SK-N-SH treated with all-trans-retinoic acid at 6 μM for 48 hours (cell line): ENCODE results near the gene UBXN11.
"Not testable (repeated sequence)": the region's sequence is repeated elsewhere in the genome, so short reads cannot be mapped to it uniquely, and the experiment has no call there.

Source experiments
- ATAC-seq: fragments of 200-7000 bp; cut with Tn5 transposase; 3 replicates; pipeline ENCODE4 v1.9.1; 2020; ENCODE audit warnings: mild to moderate bottlenecking, moderate library complexity
- CREB5 ChIP-seq: fragments of 250-450 bp; sonication (Bioruptor Pico); IDR thresholded peaks from 2 replicates; pipeline ENCODE4 v1.5.1; 2020; ENCODE audit warnings: low read depth, mild to moderate bottlenecking, moderate library complexity
- CSRNP3 ChIP-seq: fragments of 250-450 bp; sonication (Bioruptor Pico); IDR thresholded peaks from 2 replicates; pipeline ENCODE4 v1.5.1; 2021; ENCODE audit warnings: mild to moderate bottlenecking, moderate library complexity
- ISL1 ChIP-seq: fragments of 250-450 bp; sonication (Bioruptor Pico); IDR thresholded peaks from 2 replicates; pipeline ENCODE4 v2.1.2; 2022; ENCODE audit warnings: mild to moderate bottlenecking, moderate library complexity
- OSR1 ChIP-seq: fragments of 250-450 bp; sonication (Bioruptor Pico); IDR thresholded peaks from 2 replicates; pipeline ENCODE4 v1.8.0; 2022; ENCODE audit warnings: moderate library complexity, mild to moderate bottlenecking, inconsistent platforms
- PATZ1 ChIP-seq: fragments of 250-450 bp; sonication (Bioruptor Pico); IDR thresholded peaks from 2 replicates; pipeline ENCODE4 v1.8.0; 2020; ENCODE audit warnings: mild to moderate bottlenecking, moderate library complexity, borderline replicate concordance
- POU6F1 ChIP-seq: fragments of 250-450 bp; sonication (Bioruptor Pico); IDR thresholded peaks from 2 replicates; pipeline ENCODE4 v1.8.0; 2021; ENCODE audit warnings: low read depth, mild to moderate bottlenecking, moderate library complexity, borderline replicate concordance
- PPARA ChIP-seq: fragments of 250-450 bp; sonication (Bioruptor Pico); IDR thresholded peaks from 2 replicates; pipeline ENCODE4 v1.5.0; 2020; ENCODE audit warnings: mild to moderate bottlenecking, borderline replicate concordance
- RARB ChIP-seq: fragments of 250-450 bp; sonication (Bioruptor Pico); IDR thresholded peaks from 2 replicates; pipeline ENCODE4 v1.8.0; 2021; ENCODE audit warnings: mild to moderate bottlenecking, moderate library complexity
- SNAI2 ChIP-seq: fragments of 250-450 bp; sonication (Bioruptor Pico); IDR thresholded peaks from 2 replicates; pipeline ENCODE4 v1.5.0; 2020; ENCODE audit warnings: mild to moderate bottlenecking, moderate library complexity
- TCF4 ChIP-seq: fragments of 250-450 bp; sonication (Bioruptor Pico); IDR thresholded peaks from 2 replicates; pipeline ENCODE4 v1.8.0; 2021; ENCODE audit warnings: mild to moderate bottlenecking, moderate library complexity, borderline replicate concordance
- TSHZ2 ChIP-seq: fragments of 250-450 bp; sonication (Bioruptor Pico); IDR thresholded peaks from 2 replicates; pipeline ENCODE4 v1.5.0; 2020; ENCODE audit warnings: mild to moderate bottlenecking, moderate library complexity
- ZC3H10 ChIP-seq: fragments of 250-450 bp; sonication (Bioruptor Pico); IDR thresholded peaks from 2 replicates; pipeline ENCODE4 v1.5.1; 2021; ENCODE audit warnings: mild to moderate bottlenecking, moderate library complexity
- ZFP3 ChIP-seq: fragments of 250-450 bp; sonication (Bioruptor Pico); IDR thresholded peaks from 2 replicates; pipeline ENCODE4 v1.5.0; 2020; ENCODE audit warnings: mild to moderate bottlenecking, moderate library complexity
- ZNF70 ChIP-seq: fragments of 450-650 bp; formaldehyde crosslinking; IDR thresholded peaks from 2 replicates; pipeline ENCODE4 v1.5.0; 2020; ENCODE audit warnings: mild to moderate bottlenecking, moderate library complexity
- ZNF8 ChIP-seq: fragments of 450-650 bp; formaldehyde crosslinking; IDR thresholded peaks from 2 replicates; pipeline ENCODE4 v1.5.0; 2020; ENCODE audit warnings: mild to moderate bottlenecking, moderate library complexity

The UBXN11 gene

GRCh38 chr1:26336477-26337205, 30.2 kb upstream of the UBXN11 start (continued):
- TF ChIP-seq POU6F1 (CRISPR knock-in tag) (no peak), PPARA (no peak), ZNF70 (CRISPR knock-in tag) (no peak), ZFP3 (CRISPR knock-in tag) (no peak), ZC3H10 (CRISPR knock-in tag) (no peak), SNAI2 (CRISPR knock-in tag) (no peak)

- peak; percentile 88 for ATAC-seq
- TF ChIP-seq CSRNP3 (CRISPR knock-in tag) (no peak), ZFP3 (CRISPR knock-in tag) (no peak), TCF4 (CRISPR knock-in tag) (no peak), ZNF8 (CRISPR knock-in tag) (no peak), TSHZ2 (CRISPR knock-in tag) (no peak), CREB5 (no peak), SNAI2 (CRISPR knock-in tag) (no peak), PATZ1 (CRISPR knock-in tag) (no peak), RARB (CRISPR knock-in tag) (no peak), PPARA (no peak), POU6F1 (CRISPR knock-in tag) (no peak), OSR1 (no peak)
These were observed 29.5 kb upstream of the UBXN11 start for GRCh38 chr1:26335774-26336476.

DNA sequence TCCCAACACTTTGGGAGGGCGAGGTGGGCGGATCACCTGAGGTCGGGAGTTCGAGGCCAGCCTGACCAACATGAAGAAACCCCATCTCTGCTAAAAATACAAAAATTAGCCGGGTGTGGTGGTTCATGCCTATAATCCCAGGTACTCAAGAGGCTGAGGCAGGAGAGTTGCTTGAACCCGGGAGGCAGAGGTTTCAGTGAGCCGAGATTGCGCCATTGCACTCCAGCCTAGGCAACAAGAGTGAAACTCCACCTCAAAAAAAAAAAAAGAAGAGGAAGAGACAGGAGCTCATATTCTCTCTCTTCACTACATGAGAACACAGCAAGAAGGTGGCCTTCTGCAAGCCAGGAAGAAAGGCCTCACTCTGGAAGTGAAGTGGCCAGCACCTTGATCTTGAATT, 26.9 kb upstream of the UBXN11 start:
- ATAC-seq = not testable (repeated sequence)

DNA sequence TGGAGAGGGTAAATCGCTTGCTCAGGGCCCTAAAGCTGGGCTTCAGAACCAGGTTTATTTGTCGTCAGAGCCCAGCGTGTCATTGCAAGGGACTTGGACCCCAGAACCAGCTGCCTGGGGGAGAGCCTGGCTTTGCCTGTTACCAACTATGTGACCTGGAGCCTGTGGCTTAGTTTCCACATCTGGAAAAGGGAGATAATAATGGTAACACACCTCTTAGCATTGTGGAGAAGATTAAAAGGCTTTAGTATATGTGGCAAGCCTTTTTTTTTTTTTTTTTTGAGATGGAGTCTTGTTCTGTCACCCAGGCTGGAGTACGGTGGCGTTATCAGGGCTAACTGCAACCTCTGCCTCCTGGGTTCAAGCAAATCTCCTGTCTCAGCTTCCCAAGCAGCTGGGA, 23.8 kb upstream of the UBXN11 start:
- TF ChIP-seq ZFP3 (CRISPR knock-in tag) (no peak), PPARA (no peak), ISL1 (no peak), TCF4 (CRISPR knock-in tag) (no peak)
- no peak for ATAC-seq

- not testable (repeated sequence) for ATAC-seq
These were observed 22.9 kb upstream of the UBXN11 start for GRCh38 chr1:26329380-26329779.
